Adrenal gland (tissue), 12 donors: ENCODE results near the gene SPATA31D4. TPM values are rescaled to one million over a fixed set of nuclear protein-coding genes. Genes with fewer than 3 reads are reported as not detected.

Source experiments
- DNase-seq, 7 donors: peaks; one replicate each; pipeline ENCODE4 v3.0.0-alpha.2; 2019 to 2020
- H3K27ac ChIP-seq, 5 donors: fragments of 200-600 bp; sonication (generic) in 4 of 5; 1 replicate in 3 of 5; 2 replicates in 2 of 5; pipeline versions ENCODE4 v1.5.1 to v1.8.0; 2016 to 2020; ENCODE audit warnings: mild to moderate bottlenecking in 1 of 5
- H3K27me3 ChIP-seq: fragments of 200-600 bp; 2 replicates; pipeline ENCODE4 v1.8.0; 2021
- H3K36me3 ChIP-seq, 2 donors: fragments of 200-600 bp; replicated peaks in 1 of 2; 1 replicate in 1 of 2; 2 replicates in 1 of 2; pipeline versions ENCODE4 v1.5.1 to v1.8.0; 2018 to 2022
- H3K4me1 ChIP-seq, 2 donors: fragments of 200-600 bp; replicated peaks in 1 of 2; 1 replicate in 1 of 2; 2 replicates in 1 of 2; pipeline versions ENCODE4 v1.5.1 to v1.8.0; 2018 to 2021
- H3K4me3 ChIP-seq, 4 donors: fragments of 200-600 bp; sonication (generic) in 3 of 4; one replicate each; pipeline ENCODE4 v1.5.1; 2016 to 2018
- H3K9me3 ChIP-seq, 3 donors: fragments of 200-600 bp; sonication (generic) in 1 of 3; replicated peaks in 1 of 3; 1 replicate in 2 of 3; 2 replicates in 1 of 3; pipeline versions ENCODE4 v1.5.1 to v1.8.0; 2016 to 2021
- POLR2A ChIP-seq, 2 donors: fragments of 450-650 bp; IDR thresholded peaks; one replicate each; pipeline ENCODE4 v1.6.1; 2017; ENCODE audit warnings: antibody characterized with exemption in 2 of 2, mild to moderate bottlenecking in 2 of 2, moderate library complexity in 1 of 2
- WGBS, 4 donors: extraction: QIAGEN DNeasy Blood & Tissue Kit in 2 of 4; methylation state at CpG; one replicate each; pipeline versions ENCODE4 v1.1.5 to v1.1.7; 2013 to 2017; 5-methylcytosine and 5-hydroxymethylcytosine counted together
- intact Hi-C, 2 donors: fragments of 100-400 bp; cut with DNase I; formaldehyde crosslinking; loops; one replicate each; pipeline versions ENCODE4 v1.14.1 to v1.15.0; 2022 to 2023
- polyA plus RNA-seq, 3 donors: library from polyadenylated mRNA; stranded (reverse); fragments of 200-250 nt in 2 of 3; fragments of 350-450 nt in 1 of 3; fragmentation: Illumina TruSeq in 1 of 3; extraction: RNeasy Lipid Tissue Mini Kit (QIAGEN cat#74804) in 1 of 3; gene quantifications; one replicate each; pipeline ENCODE4 v1.2.3, GENCODE V29; 2013 to 2014
- small RNA-seq, 2 donors: library from RNA; depleted of rRNA; stranded (forward); fragments of <200 nt; gene quantifications; one replicate each; pipeline ENCODE3, GENCODE V24; 2016
- total RNA-seq, 9 donors: library from RNA; depleted of rRNA in 4 of 9; stranded (reverse); fragments of >200 nt in 4 of 9; fragments of 120-200 nt in 1 of 9; fragmentation: NEBNext Ultra II Directional in 1 of 9; extraction: Animal tissue kit (Norgen Biotek cat#: 25700) in 1 of 9; gene quantifications; one replicate each; pipeline versions ENCODE4 v1.1.0 to v1.2.4, GENCODE V29; 2013 to 2023
- TF ChIP-seq, protein P1 (sequence below), 6 experiments: fragments of 450-650 bp in 4 of 6; fragments of 200-600 bp in 2 of 6; sonication (generic) in 1 of 6; IDR thresholded peaks; 1 replicate in 5 of 6; 2 replicates in 1 of 6; pipeline versions ENCODE4 v1.5.1 to v1.8.0; 2016 to 2021; ENCODE audit warnings: antibody characterized with exemption in 6 of 6, mild to moderate bottlenecking in 2 of 6, moderate library complexity in 1 of 6
- donor health status: healthy with polysubstance abuse.
- donor health status: Bipolar disorder and iron deficiency.
- donor health status: DM: yes; HTN: yes; CAD: no.
- donor health status: DM: no; HTN: no; CAD: no.
- donor health status: DM: no; HTN: no; CAD: no.
- donor health status: DM: yes; HTN: yes; CAD: no.

The SPATA31D4 gene
- total and polyA plus RNA-seq, 12 donors: not detected

DNA sequence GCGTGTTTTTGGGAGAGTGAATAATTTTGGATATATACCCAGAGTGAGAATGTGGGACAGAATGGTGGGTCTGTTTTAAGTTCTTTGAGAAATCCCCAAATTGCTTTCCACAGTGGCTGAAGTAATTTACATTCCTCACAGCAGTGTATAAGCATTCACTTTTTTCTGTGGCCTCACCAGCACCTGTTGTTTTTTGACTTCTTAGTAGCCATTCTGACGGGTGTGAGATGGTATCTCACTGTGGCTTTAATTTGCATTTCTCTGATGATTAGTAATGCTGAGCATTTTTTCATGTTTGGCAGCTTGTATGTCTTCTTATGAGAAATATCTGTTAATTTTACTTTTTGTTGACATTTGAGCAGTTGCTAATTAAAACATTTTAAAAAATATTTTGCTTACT lies 51.0 kb downstream of the SPATA31D4 start:
- no peak for TF ChIP-seq POLR2A (IDR thresholded peaks at IDR 0.05)
- TF ChIP-seq, protein P1, sequence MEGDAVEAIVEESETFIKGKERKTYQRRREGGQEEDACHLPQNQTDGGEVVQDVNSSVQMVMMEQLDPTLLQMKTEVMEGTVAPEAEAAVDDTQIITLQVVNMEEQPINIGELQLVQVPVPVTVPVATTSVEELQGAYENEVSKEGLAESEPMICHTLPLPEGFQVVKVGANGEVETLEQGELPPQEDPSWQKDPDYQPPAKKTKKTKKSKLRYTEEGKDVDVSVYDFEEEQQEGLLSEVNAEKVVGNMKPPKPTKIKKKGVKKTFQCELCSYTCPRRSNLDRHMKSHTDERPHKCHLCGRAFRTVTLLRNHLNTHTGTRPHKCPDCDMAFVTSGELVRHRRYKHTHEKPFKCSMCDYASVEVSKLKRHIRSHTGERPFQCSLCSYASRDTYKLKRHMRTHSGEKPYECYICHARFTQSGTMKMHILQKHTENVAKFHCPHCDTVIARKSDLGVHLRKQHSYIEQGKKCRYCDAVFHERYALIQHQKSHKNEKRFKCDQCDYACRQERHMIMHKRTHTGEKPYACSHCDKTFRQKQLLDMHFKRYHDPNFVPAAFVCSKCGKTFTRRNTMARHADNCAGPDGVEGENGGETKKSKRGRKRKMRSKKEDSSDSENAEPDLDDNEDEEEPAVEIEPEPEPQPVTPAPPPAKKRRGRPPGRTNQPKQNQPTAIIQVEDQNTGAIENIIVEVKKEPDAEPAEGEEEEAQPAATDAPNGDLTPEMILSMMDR (IDR thresholded peaks at IDR 0.05): no peak
- Histone ChIP-seq H3K36me3 (no peaks in the 10 kb centered on the region), H3K27me3 (no peaks in the 10 kb centered on the region), H3K4me3 (no peak overlapping the region), H3K27ac (no peak overlapping the region), H3K9me3 (no peaks in the 10 kb centered on the region), H3K4me1 (no peaks in the 10 kb centered on the region)
- DNase-seq: no peak
- 76 to 90% (median 82%) methylated on average over 2 of the region's 2 CpGs for WGBS, 4 donors
- intact Hi-C loops: no loop called here

DNA sequence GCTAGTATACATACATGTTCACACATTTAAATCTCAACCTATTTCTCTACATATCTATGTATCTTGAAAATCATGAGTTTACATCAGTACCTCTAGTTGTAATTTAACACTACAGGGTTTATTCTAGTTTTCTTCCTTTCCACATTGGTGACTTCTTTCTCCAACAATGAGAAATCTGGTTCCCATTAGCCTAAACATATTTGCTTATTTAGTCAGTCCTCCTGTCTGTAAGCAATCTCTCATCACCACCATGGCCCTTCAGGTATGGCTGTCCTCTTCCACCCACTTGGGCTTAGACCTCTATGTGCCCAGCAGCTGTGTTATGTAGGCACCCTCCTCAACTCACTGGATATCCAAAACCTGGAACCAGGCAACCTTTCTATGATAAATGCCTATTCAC lies 52.3 kb downstream of the SPATA31D4 start:
- Histone ChIP-seq H3K9me3 (no peaks in the 10 kb centered on the region), H3K4me3 (no peak overlapping the region), H3K27ac (no peak overlapping the region), H3K36me3 (no peaks in the 10 kb centered on the region), H3K4me1 (no peaks in the 10 kb centered on the region), H3K27me3 (no peaks in the 10 kb centered on the region)
- TF ChIP-seq, protein P1 (IDR thresholded peaks at IDR 0.05): no peak
- no peak for DNase-seq
- intact Hi-C loops: no loop called here

DNA sequence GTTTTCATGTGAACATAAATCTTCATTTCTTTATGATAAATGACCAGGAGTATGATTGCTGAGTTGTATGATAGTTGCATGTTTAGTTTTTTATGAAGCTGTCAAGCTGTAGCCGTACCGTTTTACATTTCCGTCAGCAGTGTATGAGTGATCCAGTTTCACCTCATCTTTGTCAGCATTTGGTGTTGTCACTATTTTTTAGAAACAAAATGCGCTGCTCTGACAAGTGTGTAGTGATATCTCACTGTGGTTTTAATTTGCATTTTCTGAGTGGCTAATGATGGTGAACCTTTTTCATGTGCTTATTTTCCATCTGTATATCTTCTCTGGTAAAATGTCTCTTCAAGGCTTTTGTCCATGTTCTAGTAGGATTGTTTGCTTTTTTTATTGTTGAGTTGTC lies 53.7 kb downstream of the SPATA31D4 start:
- H3K4me1 ChIP-seq: no peaks in the 10 kb centered on the region
- intact Hi-C loops: no loop called here
- no peaks in the 10 kb centered on the region for H3K36me3 ChIP-seq
- no peaks in the 10 kb centered on the region for H3K27me3 ChIP-seq
- WGBS, 4 donors: 91 to 94% (median 92%) methylated on average over 4 of the region's 4 CpGs
- H3K4me3 ChIP-seq: no peak overlapping the region
- no peak for DNase-seq
- no peak overlapping the region for H3K27ac ChIP-seq
- no peaks in the 10 kb centered on the region for H3K9me3 ChIP-seq
- TF ChIP-seq, protein P1 (IDR thresholded peaks at IDR 0.05): no peak
- TF ChIP-seq POLR2A (IDR thresholded peaks at IDR 0.05): no peak

Small RNA genes within 50 kb of the gene (small RNA-seq; reads per million reads assigned to genes)
- gene RF00189 (0 to 0.12 reads per million in 2 donors), gene RNA5SP287 (0 reads per million in 2 donors)

Other genes starting within 250 kb of the SPATA31D4 start
- 10 to 100 TPM; 33.3 to 76.9 (median 53.6) TPM for gene TLE1, start 238.9 kb upstream of the SPATA31D4 start, total RNA-seq
- gene TLE1, start 238.9 kb upstream of the SPATA31D4 start, polyA plus RNA-seq: 10 to 100 TPM; 40.1 to 52.9 (median 43.7) TPM
- gene SPATA31D3, start 15.1 kb downstream of the SPATA31D4 start, total RNA-seq: not detected
- gene SPATA31D3, start 15.1 kb downstream of the SPATA31D4 start, polyA plus RNA-seq: under 1 TPM in 1 of 3 donors, not detected in 2; 0.08 TPM
- gene SPATA31D1, start 60.3 kb downstream of the SPATA31D4 start, total RNA-seq: not detected
- not detected for gene SPATA31D1, start 60.3 kb downstream of the SPATA31D4 start, polyA plus RNA-seq